GM20000 (cell line): ENCODE results near the gene ZNF28.

Experiments used
- DNase-seq: peaks from one replicate; pipeline ENCODE4 v3.0.0; 2012; ENCODE audit warnings: low spot score
- CTCF ChIP-seq: IDR thresholded peaks from 2 replicates; pipeline ENCODE4 v1.5.1; 2012; ENCODE audit warnings: mild to moderate bottlenecking, control low read depth; ENCODE audit errors: extremely low read depth, missing control alignments

Gene ZNF28

GRCh38 chr19:52749780-52750179 lies 71.7 kb downstream of the ZNF28 start:
- no peak for DNase-seq
- no peak for TF ChIP-seq CTCF

GRCh38 chr19:52748336-52748950 lies 73.0 kb downstream of the ZNF28 start:
- no peak for DNase-seq
- TF ChIP-seq CTCF = no peak
